HepG2 (cell line): ENCODE measurements around the gene LIPE. TPM values are rescaled to one million over a fixed set of nuclear protein-coding genes. Genes with fewer than 3 reads are reported as not detected.

Source experiments
- ATAC-seq: fragments of 200-7000 bp; cut with Tn5 transposase; 3 replicates; pipeline ENCODE4 v1.9.1; 2020; ENCODE audit warnings: mild to moderate bottlenecking, moderate library complexity
- BruUV-seq: library from RNA; stranded (reverse); fragments of 400-500 nt; replicated peaks from 2 replicates; lab custom pipeline; 2021; lab: Mats Ljungman, UMichigan
- CTCF ChIA-PET: fragments of 300-600 bp; formaldehyde crosslinking; extraction: SDS; loops from one replicate; lab custom pipeline; 2021; ENCODE audit warnings: low total read pairs, inconsistent platforms, low intra/inter-chr PET ratio; lab: Yijun Ruan, JAX
- POLR2A ChIA-PET: fragments of 350-600 bp; sonication (Branson Sonifier 250); formaldehyde crosslinking; loops from one replicate; lab custom pipeline; 2020; ENCODE audit warnings: antibody characterized with exemption, inconsistent platforms; lab: Yijun Ruan, JAX
- DNase-seq: peaks from one replicate; pipeline ENCODE4 v3.0.0-alpha.2; 2015; ENCODE audit warnings: low spot score
- FAIRE-seq: peaks from 3 replicates; lab custom pipeline; 2011; peaks lifted over from hg19 to GRCh38; lab: Jason Lieb, UNC
- H2AFZ ChIP-seq: one replicate; pipeline ENCODE4 v1.6.1; 2011; ENCODE audit warnings: low read length, inconsistent platforms
- H3K27ac ChIP-seq: fragments of 300-600 bp; 3 replicates; pipeline ENCODE4 v1.8.0; 2011; ENCODE audit warnings: mixed run types, mild to moderate bottlenecking, mixed read lengths, low read length, inconsistent platforms; ENCODE audit not compliant: insufficient read depth; ENCODE audit errors: extremely low read length
- H3K27me3 ChIP-seq, 2 experiments: fragments of 200-600 bp in 1 of 2; 2 replicates in 1 of 2; 3 replicates in 1 of 2; pipeline versions ENCODE4 v1.6.0 to v1.8.0; 2011; ENCODE audit warnings: low read length in 2 of 2, mild to moderate bottlenecking in 2 of 2, moderate library complexity in 2 of 2, inconsistent platforms in 1 of 2; ENCODE audit not compliant: insufficient read depth in 2 of 2, control insufficient read depth in 1 of 2
- H3K36me3 ChIP-seq, 2 experiments: fragments of 200-600 bp in 1 of 2; replicated peaks in 1 of 2; 2 replicates in 1 of 2; 3 replicates in 1 of 2; pipeline versions ENCODE4 v1.5.1 to v1.8.0; 2011; ENCODE audit warnings: low read length in 2 of 2, inconsistent platforms in 1 of 2; ENCODE audit not compliant: insufficient read depth in 2 of 2, control insufficient read depth in 1 of 2
- H3K4me1 ChIP-seq: 2 replicates; pipeline ENCODE4 v1.5.1; 2012; ENCODE audit warnings: low read length, inconsistent platforms; ENCODE audit not compliant: insufficient read depth
- H3K4me2 ChIP-seq: 2 replicates; pipeline ENCODE4 v1.6.0; 2011; ENCODE audit warnings: low read depth, low read length, inconsistent platforms
- H3K4me3 ChIP-seq, 3 experiments: fragments of 200-600 bp in 1 of 3; sonication (generic), shearing (Covaris generic) in 1 of 3; replicated peaks in 1 of 3; 2 replicates each; pipeline ENCODE4 v1.5.1; 2011 to 2016; ENCODE audit warnings: low read length in 3 of 3, inconsistent platforms in 2 of 3, low read depth in 2 of 3, mild to moderate bottlenecking in 2 of 3, control low read depth in 1 of 3, mixed read lengths in 1 of 3; ENCODE audit not compliant: insufficient read depth in 1 of 3
- H3K79me2 ChIP-seq: one replicate; pipeline ENCODE4 v1.6.1; 2011; ENCODE audit warnings: low read length, inconsistent platforms; ENCODE audit not compliant: insufficient read depth
- H3K9ac ChIP-seq: 2 replicates; pipeline ENCODE4 v1.6.0; 2011; ENCODE audit warnings: mild to moderate bottlenecking, low read depth, low read length, inconsistent platforms; ENCODE audit not compliant: insufficient read depth
- H3K9me3 ChIP-seq: 2 replicates; pipeline ENCODE4 v1.5.1; 2012; ENCODE audit warnings: mild to moderate bottlenecking, low read length
- H4K20me1 ChIP-seq: 2 replicates; pipeline ENCODE4 v1.6.0; 2011; ENCODE audit warnings: inconsistent platforms, mild to moderate bottlenecking, low read length, moderate library complexity; ENCODE audit not compliant: insufficient read depth
- RFX1 ChIP-seq: fragments of 450-650 bp; IDR thresholded peaks from 2 replicates; pipeline ENCODE4 v1.6.1; 2017
- ZBTB21 ChIP-seq: sonication (generic); formaldehyde crosslinking; IDR thresholded peaks from 2 replicates; pipeline ENCODE4 v1.4.0; 2020; ENCODE audit warnings: missing genetic modification reagents
- WGBS: methylation state at CpG from one replicate; pipeline ENCODE4 v1.1.6; 2017; ENCODE audit warnings: low lambda C conversion rate; 5-methylcytosine and 5-hydroxymethylcytosine counted together
- in situ Hi-C: cut with HindIII; loops from 2 replicates; pipeline ENCODE4 v1.10.0; 2017; ENCODE audit warnings: low pct_unique_long_range_greater_than_20kb; ENCODE audit not compliant: extremely low pct_ligation_motif_present
- intact Hi-C: fragments of 100-400 bp; cut with micrococcal nuclease; formaldehyde crosslinking; loops from one replicate; pipeline ENCODE4 v1.10.0; 2022; ENCODE audit not compliant: unreplicated experiment
- polyA plus RNA-seq, 8 experiments: library from polyadenylated mRNA; depleted of rRNA in 3 of 8; stranded (reverse) in 7 of 8; unstranded in 1 of 8; fragments of >200 nt; fragmentation: Illumina TruSeq in 4 of 8; extraction: Trizol in 4 of 8; gene quantifications; 2 replicates each; pipeline versions ENCODE4 v1.2.1 to v1.2.3, GENCODE V29; 2011 to 2016; ENCODE audit warnings: low read depth in 4 of 8, missing spikeins in 1 of 8, mixed read lengths in 1 of 8; ENCODE audit not compliant: insufficient read depth in 1 of 8
- small RNA-seq, 3 experiments: library from RNA; depleted of rRNA; stranded (forward); fragments of <200 nt; gene quantifications; one replicate each; pipeline ENCODE3, GENCODE V24; 2012; ENCODE audit warnings: low read depth in 2 of 3, low replicate concordance in 1 of 3; ENCODE audit not compliant: insufficient read length in 3 of 3, insufficient read depth in 2 of 3
- total RNA-seq, 5 experiments: library from RNA; depleted of rRNA; stranded (reverse); fragments of >200 nt; fragmentation: Illumina TruSeq; extraction: Trizol; gene quantifications; 2 replicates each; pipeline ENCODE4 v1.2.3, GENCODE V29; 2016; ENCODE audit warnings: low read depth in 1 of 5

The LIPE gene
- total and polyA plus RNA-seq, 2 of the 13 experiments (the other 11 are each of a cell fraction or from before 2014, with no cell fraction given) = not detected

GRCh38 chr19:42352301-42353259, 74.6 kb downstream of the LIPE start:
- DNase-seq (no peak), ATAC-seq (no peak), FAIRE-seq (no peak)
- Histone ChIP-seq H3K27ac (no peak overlapping the region), H3K79me2 (no peaks in the 10 kb centered on the region)
- in situ Hi-C loops = no loop called here
- CTCF ChIA-PET = no interaction called here
- TF ChIP-seq RFX1 (0 out of 2 replicates have a peak, but pooled peaks have one; percentile 12), ZBTB21 (no peak)
- TF ChIP-seq, all 625 proteins: peak for 1
- H3K36me3 ChIP-seq = peaks cover 4 to 17% of the 10 kb centered on the region in 2 experiments; a peak in 4 of 5 replicates
- no peak overlapping the region for H2AFZ ChIP-seq
- no peak overlapping the region for H3K9ac ChIP-seq
- no peaks in the 10 kb centered on the region for H3K9me3 ChIP-seq
- WGBS = 95% methylated on average over 18 of the region's 31 CpGs
- no peaks in the 10 kb centered on the region for H3K27me3 ChIP-seq
- intact Hi-C loops = no loop called here
- H3K4me1 ChIP-seq = no peaks in the 10 kb centered on the region
- no peaks in the 10 kb centered on the region for H4K20me1 ChIP-seq
- H3K4me3 ChIP-seq = no peak overlapping the region
- POLR2A ChIA-PET = no interaction called here
- no peak overlapping the region for H3K4me2 ChIP-seq
- no TSS peak for BruUV-seq

Small RNAs within 50 kb of the gene (small RNA-seq; reads per million reads assigned to genes)
- 0 reads per million in 3 experiments for gene RNU4-60P

Other genes starting within 250 kb of the LIPE start
- gene DEDD2, start 209.7 kb downstream of the LIPE start, total RNA-seq (2016; rRNA removed; fragmentation: Illumina TruSeq; extraction: Trizol) = 14.7 and 19.2 TPM in 2 replicates
- gene DEDD2, start 209.7 kb downstream of the LIPE start, polyA plus RNA-seq (2011; rRNA removed) = 24.7 and 26.1 TPM in 2 replicates
- 8.4 and 8.5 TPM in 2 replicates for gene ZNF526, start 207.1 kb downstream of the LIPE start, total RNA-seq (2016; rRNA removed; fragmentation: Illumina TruSeq; extraction: Trizol)
- gene ZNF526, start 207.1 kb downstream of the LIPE start, polyA plus RNA-seq (2011; rRNA removed) = 3.3 and 4.3 TPM in 2 replicates
- 14.8 and 16.9 TPM in 2 replicates for gene GSK3A, start 184.8 kb downstream of the LIPE start, total RNA-seq (2016; rRNA removed; fragmentation: Illumina TruSeq; extraction: Trizol)
- 52.5 and 56.5 TPM in 2 replicates for gene GSK3A, start 184.8 kb downstream of the LIPE start, polyA plus RNA-seq (2011; rRNA removed)
- 43.2 and 67.1 TPM in 2 replicates for gene ERF, start 172.3 kb downstream of the LIPE start, total RNA-seq (2016; rRNA removed; fragmentation: Illumina TruSeq; extraction: Trizol)
- gene ERF, start 172.3 kb downstream of the LIPE start, polyA plus RNA-seq (2011; rRNA removed) = 62.5 and 69.9 TPM in 2 replicates
- 5.4 and 8.0 TPM in 2 replicates for gene CIC, start 158.1 kb downstream of the LIPE start, total RNA-seq (2016; rRNA removed; fragmentation: Illumina TruSeq; extraction: Trizol)
- 5.9 and 8.3 TPM in 2 replicates for gene CIC, start 158.1 kb downstream of the LIPE start, polyA plus RNA-seq (2011; rRNA removed)
- gene PRR19, start 125.3 kb downstream of the LIPE start, total RNA-seq (2016; rRNA removed; fragmentation: Illumina TruSeq; extraction: Trizol) = 0.33 and 0.38 TPM in 2 replicates
- gene PRR19, start 125.3 kb downstream of the LIPE start, polyA plus RNA-seq (2011; rRNA removed) = 0.21 and 0.26 TPM in 2 replicates
- gene PAFAH1B3, start 124.8 kb downstream of the LIPE start, total RNA-seq (2016; rRNA removed; fragmentation: Illumina TruSeq; extraction: Trizol) = 58.0 and 58.6 TPM in 2 replicates
- gene PAFAH1B3, start 124.8 kb downstream of the LIPE start, polyA plus RNA-seq (2011; rRNA removed) = 27.4 and 31.2 TPM in 2 replicates
- gene TMEM145, start 114.1 kb downstream of the LIPE start, total RNA-seq (2016; rRNA removed; fragmentation: Illumina TruSeq; extraction: Trizol) = 0.07 TPM in 1 of 2 replicates, not detected in the other
- gene TMEM145, start 114.1 kb downstream of the LIPE start, polyA plus RNA-seq (2011; rRNA removed) = 5.1 and 5.5 TPM in 2 replicates
- gene MEGF8, start 101.8 kb downstream of the LIPE start, total RNA-seq (2016; rRNA removed; fragmentation: Illumina TruSeq; extraction: Trizol) = 3.9 and 8.8 TPM in 2 replicates
- gene MEGF8, start 101.8 kb downstream of the LIPE start, polyA plus RNA-seq (2011; rRNA removed) = 4.0 and 6.2 TPM in 2 replicates
- gene CNFN, start 37.1 kb downstream of the LIPE start, total RNA-seq (2016; rRNA removed; fragmentation: Illumina TruSeq; extraction: Trizol) = 0.35 TPM in 1 of 2 replicates, not detected in the other
- gene CNFN, start 37.1 kb downstream of the LIPE start, polyA plus RNA-seq (2011; rRNA removed) = 1.0 and 1.1 TPM in 2 replicates
- not detected in 2 replicates for gene CXCL17, start 15.6 kb upstream of the LIPE start, total RNA-seq (2016; rRNA removed; fragmentation: Illumina TruSeq; extraction: Trizol)
- 0.10 and 0.12 TPM in 2 replicates for gene CXCL17, start 15.6 kb upstream of the LIPE start, polyA plus RNA-seq (2011; rRNA removed)
- 9.6 and 13.5 TPM in 2 replicates for gene CEACAM1, start 101.1 kb upstream of the LIPE start, total RNA-seq (2016; rRNA removed; fragmentation: Illumina TruSeq; extraction: Trizol)
- gene CEACAM1, start 101.1 kb upstream of the LIPE start, polyA plus RNA-seq (2011; rRNA removed) = 272 and 332 TPM in 2 replicates
- gene CEACAM8, start 167.5 kb upstream of the LIPE start, total RNA-seq (2016; rRNA removed; fragmentation: Illumina TruSeq; extraction: Trizol) = not detected in 2 replicates
- gene CEACAM8, start 167.5 kb upstream of the LIPE start, polyA plus RNA-seq (2011; rRNA removed) = not detected in 2 replicates